ENCODE results near the gene ADGRD2. TPM values are rescaled to one million over a fixed set of nuclear protein-coding genes. Genes with fewer than 3 reads are reported as not detected.

Gene ADGRD2
- total and polyA plus RNA-seq, 9 of the 15 experiments (the other 6 are each of a cell fraction or from before 2014, with no cell fraction given), result not detected

DNA sequence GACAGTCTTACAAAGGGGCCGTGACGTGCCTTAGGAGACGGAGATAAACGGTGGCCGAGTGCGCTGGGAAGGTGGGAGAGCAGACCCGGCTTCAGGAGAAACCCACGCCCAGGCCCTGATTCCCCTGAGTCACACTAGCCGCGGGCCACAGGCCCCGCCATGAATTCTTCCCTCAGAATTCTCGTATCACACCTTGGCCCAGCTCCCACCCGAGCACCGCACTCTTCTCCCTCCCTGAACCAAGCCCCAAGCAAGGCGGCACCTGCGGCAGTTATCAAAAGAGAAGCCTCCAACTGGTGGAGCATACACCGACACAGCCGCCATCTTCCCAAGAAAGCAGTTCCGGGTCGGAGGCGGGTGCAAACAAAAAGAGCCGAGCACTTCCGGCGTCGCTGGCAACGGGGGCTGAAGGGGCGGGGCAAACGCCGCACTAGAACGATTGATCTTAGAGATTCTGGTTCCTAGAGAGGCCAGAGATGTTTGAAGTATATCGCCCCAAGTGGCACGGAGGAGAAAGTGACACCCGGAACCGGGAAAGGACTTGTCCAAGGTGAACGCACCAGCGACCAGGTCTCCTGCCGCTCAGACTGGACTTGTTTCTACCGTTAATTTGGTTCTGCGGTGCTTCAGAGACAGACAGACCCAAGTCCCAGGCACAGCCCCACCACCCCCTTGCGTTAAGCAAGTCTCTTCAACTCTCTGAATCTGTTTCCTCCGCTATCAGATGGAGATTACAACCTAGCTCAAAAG lies 35.0 kb upstream of the ADGRD2 start, which contains the start of gene PSMB7 (continued):
- TF ChIP-seq, protein P1, sequence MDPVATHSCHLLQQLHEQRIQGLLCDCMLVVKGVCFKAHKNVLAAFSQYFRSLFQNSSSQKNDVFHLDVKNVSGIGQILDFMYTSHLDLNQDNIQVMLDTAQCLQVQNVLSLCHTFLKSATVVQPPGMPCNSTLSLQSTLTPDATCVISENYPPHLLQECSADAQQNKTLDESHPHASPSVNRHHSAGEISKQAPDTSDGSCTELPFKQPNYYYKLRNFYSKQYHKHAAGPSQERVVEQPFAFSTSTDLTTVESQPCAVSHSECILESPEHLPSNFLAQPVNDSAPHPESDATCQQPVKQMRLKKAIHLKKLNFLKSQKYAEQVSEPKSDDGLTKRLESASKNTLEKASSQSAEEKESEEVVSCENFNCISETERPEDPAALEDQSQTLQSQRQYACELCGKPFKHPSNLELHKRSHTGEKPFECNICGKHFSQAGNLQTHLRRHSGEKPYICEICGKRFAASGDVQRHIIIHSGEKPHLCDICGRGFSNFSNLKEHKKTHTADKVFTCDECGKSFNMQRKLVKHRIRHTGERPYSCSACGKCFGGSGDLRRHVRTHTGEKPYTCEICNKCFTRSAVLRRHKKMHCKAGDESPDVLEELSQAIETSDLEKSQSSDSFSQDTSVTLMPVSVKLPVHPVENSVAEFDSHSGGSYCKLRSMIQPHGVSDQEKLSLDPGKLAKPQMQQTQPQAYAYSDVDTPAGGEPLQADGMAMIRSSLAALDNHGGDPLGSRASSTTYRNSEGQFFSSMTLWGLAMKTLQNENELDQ (CRISPR knock-in tag; IDR thresholded peaks at IDR 0.05; ENCODE audit: borderline replicate concordance), result no peak
- TF ChIP-seq, protein P2, sequence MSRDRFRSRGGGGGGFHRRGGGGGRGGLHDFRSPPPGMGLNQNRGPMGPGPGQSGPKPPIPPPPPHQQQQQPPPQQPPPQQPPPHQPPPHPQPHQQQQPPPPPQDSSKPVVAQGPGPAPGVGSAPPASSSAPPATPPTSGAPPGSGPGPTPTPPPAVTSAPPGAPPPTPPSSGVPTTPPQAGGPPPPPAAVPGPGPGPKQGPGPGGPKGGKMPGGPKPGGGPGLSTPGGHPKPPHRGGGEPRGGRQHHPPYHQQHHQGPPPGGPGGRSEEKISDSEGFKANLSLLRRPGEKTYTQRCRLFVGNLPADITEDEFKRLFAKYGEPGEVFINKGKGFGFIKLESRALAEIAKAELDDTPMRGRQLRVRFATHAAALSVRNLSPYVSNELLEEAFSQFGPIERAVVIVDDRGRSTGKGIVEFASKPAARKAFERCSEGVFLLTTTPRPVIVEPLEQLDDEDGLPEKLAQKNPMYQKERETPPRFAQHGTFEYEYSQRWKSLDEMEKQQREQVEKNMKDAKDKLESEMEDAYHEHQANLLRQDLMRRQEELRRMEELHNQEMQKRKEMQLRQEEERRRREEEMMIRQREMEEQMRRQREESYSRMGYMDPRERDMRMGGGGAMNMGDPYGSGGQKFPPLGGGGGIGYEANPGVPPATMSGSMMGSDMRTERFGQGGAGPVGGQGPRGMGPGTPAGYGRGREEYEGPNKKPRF (IDR thresholded peaks at IDR 0.05; ENCODE audit: low read depth, low read length), result no peak
- TF ChIP-seq, protein P3, sequence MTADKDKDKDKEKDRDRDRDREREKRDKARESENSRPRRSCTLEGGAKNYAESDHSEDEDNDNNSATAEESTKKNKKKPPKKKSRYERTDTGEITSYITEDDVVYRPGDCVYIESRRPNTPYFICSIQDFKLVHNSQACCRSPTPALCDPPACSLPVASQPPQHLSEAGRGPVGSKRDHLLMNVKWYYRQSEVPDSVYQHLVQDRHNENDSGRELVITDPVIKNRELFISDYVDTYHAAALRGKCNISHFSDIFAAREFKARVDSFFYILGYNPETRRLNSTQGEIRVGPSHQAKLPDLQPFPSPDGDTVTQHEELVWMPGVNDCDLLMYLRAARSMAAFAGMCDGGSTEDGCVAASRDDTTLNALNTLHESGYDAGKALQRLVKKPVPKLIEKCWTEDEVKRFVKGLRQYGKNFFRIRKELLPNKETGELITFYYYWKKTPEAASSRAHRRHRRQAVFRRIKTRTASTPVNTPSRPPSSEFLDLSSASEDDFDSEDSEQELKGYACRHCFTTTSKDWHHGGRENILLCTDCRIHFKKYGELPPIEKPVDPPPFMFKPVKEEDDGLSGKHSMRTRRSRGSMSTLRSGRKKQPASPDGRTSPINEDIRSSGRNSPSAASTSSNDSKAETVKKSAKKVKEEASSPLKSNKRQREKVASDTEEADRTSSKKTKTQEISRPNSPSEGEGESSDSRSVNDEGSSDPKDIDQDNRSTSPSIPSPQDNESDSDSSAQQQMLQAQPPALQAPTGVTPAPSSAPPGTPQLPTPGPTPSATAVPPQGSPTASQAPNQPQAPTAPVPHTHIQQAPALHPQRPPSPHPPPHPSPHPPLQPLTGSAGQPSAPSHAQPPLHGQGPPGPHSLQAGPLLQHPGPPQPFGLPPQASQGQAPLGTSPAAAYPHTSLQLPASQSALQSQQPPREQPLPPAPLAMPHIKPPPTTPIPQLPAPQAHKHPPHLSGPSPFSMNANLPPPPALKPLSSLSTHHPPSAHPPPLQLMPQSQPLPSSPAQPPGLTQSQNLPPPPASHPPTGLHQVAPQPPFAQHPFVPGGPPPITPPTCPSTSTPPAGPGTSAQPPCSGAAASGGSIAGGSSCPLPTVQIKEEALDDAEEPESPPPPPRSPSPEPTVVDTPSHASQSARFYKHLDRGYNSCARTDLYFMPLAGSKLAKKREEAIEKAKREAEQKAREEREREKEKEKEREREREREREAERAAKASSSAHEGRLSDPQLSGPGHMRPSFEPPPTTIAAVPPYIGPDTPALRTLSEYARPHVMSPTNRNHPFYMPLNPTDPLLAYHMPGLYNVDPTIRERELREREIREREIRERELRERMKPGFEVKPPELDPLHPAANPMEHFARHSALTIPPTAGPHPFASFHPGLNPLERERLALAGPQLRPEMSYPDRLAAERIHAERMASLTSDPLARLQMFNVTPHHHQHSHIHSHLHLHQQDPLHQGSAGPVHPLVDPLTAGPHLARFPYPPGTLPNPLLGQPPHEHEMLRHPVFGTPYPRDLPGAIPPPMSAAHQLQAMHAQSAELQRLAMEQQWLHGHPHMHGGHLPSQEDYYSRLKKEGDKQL (CRISPR knock-in tag; IDR thresholded peaks at IDR 0.05; ENCODE audit: borderline replicate concordance), result no peak
- TF ChIP-seq POLR2B (IDR thresholded peaks at IDR 0.05; ENCODE audit: low read depth, partially characterized antibody) (peak; percentile 81), FOSL1 (tag; conservative IDR thresholded peaks at IDR 0.05) (0 out of 2 replicates have a peak, but pooled peaks have one; percentile 25)
- TF ChIP-seq, protein P4, sequence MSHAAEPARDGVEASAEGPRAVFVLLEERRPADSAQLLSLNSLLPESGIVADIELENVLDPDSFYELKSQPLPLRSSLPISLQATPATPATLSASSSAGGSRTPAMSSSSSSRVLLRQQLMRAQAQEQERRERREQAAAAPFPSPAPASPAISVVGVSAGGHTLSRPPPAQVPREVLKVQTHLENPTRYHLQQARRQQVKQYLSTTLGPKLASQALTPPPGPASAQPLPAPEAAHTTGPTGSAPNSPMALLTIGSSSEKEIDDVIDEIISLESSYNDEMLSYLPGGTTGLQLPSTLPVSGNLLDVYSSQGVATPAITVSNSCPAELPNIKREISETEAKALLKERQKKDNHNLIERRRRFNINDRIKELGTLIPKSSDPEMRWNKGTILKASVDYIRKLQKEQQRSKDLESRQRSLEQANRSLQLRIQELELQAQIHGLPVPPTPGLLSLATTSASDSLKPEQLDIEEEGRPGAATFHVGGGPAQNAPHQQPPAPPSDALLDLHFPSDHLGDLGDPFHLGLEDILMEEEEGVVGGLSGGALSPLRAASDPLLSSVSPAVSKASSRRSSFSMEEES (CRISPR knock-in tag; IDR thresholded peaks at IDR 0.05), result no peak
- TF ChIP-seq, protein P5, sequence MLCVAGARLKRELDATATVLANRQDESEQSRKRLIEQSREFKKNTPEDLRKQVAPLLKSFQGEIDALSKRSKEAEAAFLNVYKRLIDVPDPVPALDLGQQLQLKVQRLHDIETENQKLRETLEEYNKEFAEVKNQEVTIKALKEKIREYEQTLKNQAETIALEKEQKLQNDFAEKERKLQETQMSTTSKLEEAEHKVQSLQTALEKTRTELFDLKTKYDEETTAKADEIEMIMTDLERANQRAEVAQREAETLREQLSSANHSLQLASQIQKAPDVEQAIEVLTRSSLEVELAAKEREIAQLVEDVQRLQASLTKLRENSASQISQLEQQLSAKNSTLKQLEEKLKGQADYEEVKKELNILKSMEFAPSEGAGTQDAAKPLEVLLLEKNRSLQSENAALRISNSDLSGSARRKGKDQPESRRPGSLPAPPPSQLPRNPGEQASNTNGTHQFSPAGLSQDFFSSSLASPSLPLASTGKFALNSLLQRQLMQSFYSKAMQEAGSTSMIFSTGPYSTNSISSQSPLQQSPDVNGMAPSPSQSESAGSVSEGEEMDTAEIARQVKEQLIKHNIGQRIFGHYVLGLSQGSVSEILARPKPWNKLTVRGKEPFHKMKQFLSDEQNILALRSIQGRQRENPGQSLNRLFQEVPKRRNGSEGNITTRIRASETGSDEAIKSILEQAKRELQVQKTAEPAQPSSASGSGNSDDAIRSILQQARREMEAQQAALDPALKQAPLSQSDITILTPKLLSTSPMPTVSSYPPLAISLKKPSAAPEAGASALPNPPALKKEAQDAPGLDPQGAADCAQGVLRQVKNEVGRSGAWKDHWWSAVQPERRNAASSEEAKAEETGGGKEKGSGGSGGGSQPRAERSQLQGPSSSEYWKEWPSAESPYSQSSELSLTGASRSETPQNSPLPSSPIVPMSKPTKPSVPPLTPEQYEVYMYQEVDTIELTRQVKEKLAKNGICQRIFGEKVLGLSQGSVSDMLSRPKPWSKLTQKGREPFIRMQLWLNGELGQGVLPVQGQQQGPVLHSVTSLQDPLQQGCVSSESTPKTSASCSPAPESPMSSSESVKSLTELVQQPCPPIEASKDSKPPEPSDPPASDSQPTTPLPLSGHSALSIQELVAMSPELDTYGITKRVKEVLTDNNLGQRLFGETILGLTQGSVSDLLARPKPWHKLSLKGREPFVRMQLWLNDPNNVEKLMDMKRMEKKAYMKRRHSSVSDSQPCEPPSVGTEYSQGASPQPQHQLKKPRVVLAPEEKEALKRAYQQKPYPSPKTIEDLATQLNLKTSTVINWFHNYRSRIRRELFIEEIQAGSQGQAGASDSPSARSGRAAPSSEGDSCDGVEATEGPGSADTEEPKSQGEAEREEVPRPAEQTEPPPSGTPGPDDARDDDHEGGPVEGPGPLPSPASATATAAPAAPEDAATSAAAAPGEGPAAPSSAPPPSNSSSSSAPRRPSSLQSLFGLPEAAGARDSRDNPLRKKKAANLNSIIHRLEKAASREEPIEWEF (CRISPR knock-in tag; IDR thresholded peaks at IDR 0.05), result no peak

Data from K562 (cell line).